A549 (cell line): ENCODE results near the gene NANOS2. TPM values are rescaled to one million over a fixed set of nuclear protein-coding genes. Genes with fewer than 3 reads are reported as not detected.

Experiments
- ATAC-seq, 2 experiments: fragments of 200-7000 bp in 1 of 2; fragments of >200 bp in 1 of 2; cut with Nextera tagmentation in 1 of 2; cut with Tn5 transposase in 1 of 2; 3 replicates each; pipeline versions ENCODE4 v1.8.0 to v1.9.1; 2018 to 2020; ENCODE audit warnings: mild to moderate bottlenecking in 1 of 2, moderate library complexity in 1 of 2
- CTCF ChIA-PET: fragments of 300-600 bp; sonication (Branson Sonifier 250); formaldehyde crosslinking; extraction: SDS; loops from one replicate; lab custom pipeline; 2021; ENCODE audit warnings: antibody characterized with exemption, inconsistent platforms; lab: Yijun Ruan, JAX
- POLR2A ChIA-PET: fragments of 350-600 bp; formaldehyde crosslinking; extraction: SDS; loops from one replicate; lab custom pipeline; 2021; ENCODE audit warnings: antibody characterized with exemption, inconsistent platforms; lab: Yijun Ruan, JAX
- DNase-seq, 2 experiments: peaks; one replicate each; pipeline versions ENCODE4 v3.0.0 to v3.0.0-alpha.2; 2011 to 2016; ENCODE audit warnings: low read depth in 1 of 2, low spot score in 1 of 2
- FAIRE-seq: peaks from 2 replicates; lab custom pipeline; 2011; peaks lifted over from hg19 to GRCh38; lab: Jason Lieb, UNC
- H3K27ac ChIP-seq, 2 experiments: fragments of >200 bp; sonication (Bioruptor Twin); formaldehyde crosslinking; 3 replicates each; pipeline ENCODE4 v1.5.1; 2016 to 2017
- H3K4me1 ChIP-seq: fragments of >200 bp; sonication (Bioruptor Twin); formaldehyde crosslinking; 3 replicates; pipeline ENCODE4 v1.6.1; 2016
- H3K4me2 ChIP-seq: fragments of >200 bp; sonication (Bioruptor Twin); formaldehyde crosslinking; 3 replicates; pipeline ENCODE4 v1.6.1; 2016
- H3K4me3 ChIP-seq: fragments of >200 bp; sonication (Bioruptor Twin); formaldehyde crosslinking; 3 replicates; pipeline ENCODE4 v1.5.1; 2016
- H3K9me3 ChIP-seq: fragments of >200 bp; sonication (Bioruptor Twin); formaldehyde crosslinking; 3 replicates; pipeline ENCODE4 v1.6.1; 2016
- ATOH8 ChIP-seq: fragments of 250-450 bp; sonication (Bioruptor Pico); IDR thresholded peaks from 2 replicates; pipeline ENCODE4 v1.5.0; 2020; ENCODE audit warnings: low read depth, mild to moderate bottlenecking, moderate library complexity
- BCL3 ChIP-seq: fragments of >200 bp; sonication (Bioruptor Twin); formaldehyde crosslinking; IDR thresholded peaks from 3 replicates; pipeline ENCODE4 v1.6.1; 2016
- BHLHE40 ChIP-seq: IDR thresholded peaks from 2 replicates; pipeline ENCODE4 v1.6.1; 2012; ENCODE audit warnings: low read depth, low read length, inconsistent platforms
- CHD2 ChIP-seq: fragments of 150-350 bp; IDR thresholded peaks from 2 replicates; pipeline ENCODE4 v1.6.1; 2014; ENCODE audit warnings: low read length; ENCODE audit not compliant: partially characterized antibody
- CHD4 ChIP-seq: fragments of 200-600 bp; sonication (generic); IDR thresholded peaks from 2 replicates; pipeline ENCODE4 v1.6.1; 2016; ENCODE audit warnings: antibody characterized with exemption, mild to moderate bottlenecking, borderline replicate concordance
- E2F6 ChIP-seq: IDR thresholded peaks from 2 replicates; pipeline ENCODE4 v1.6.1; 2012; ENCODE audit warnings: low read depth, borderline replicate concordance
- EP300 ChIP-seq, 2 experiments: fragments of >200 bp; sonication (Bioruptor Twin); formaldehyde crosslinking; IDR thresholded peaks; 2 replicates in 1 of 2; 3 replicates in 1 of 2; pipeline ENCODE4 v1.6.1; 2016 to 2017
- GATA3 ChIP-seq: IDR thresholded peaks from 2 replicates; pipeline ENCODE4 v1.6.1; 2012; ENCODE audit warnings: borderline replicate concordance
- HDAC2 ChIP-seq: fragments of 200-600 bp; sonication (generic); IDR thresholded peaks from 2 replicates; pipeline ENCODE4 v1.6.1; 2016
- HEYL ChIP-seq: fragments of 250-450 bp; sonication (Bioruptor Pico); IDR thresholded peaks from 2 replicates; pipeline ENCODE4 v1.8.0; 2021; ENCODE audit warnings: mild to moderate bottlenecking, moderate library complexity
- HOXB13 ChIP-seq: fragments of 250-450 bp; sonication (Bioruptor Pico); IDR thresholded peaks from 2 replicates; pipeline ENCODE4 v1.5.0; 2020; ENCODE audit warnings: low read depth, mild to moderate bottlenecking, moderate library complexity
- JUN ChIP-seq, 2 experiments: fragments of >200 bp; sonication (Bioruptor Twin); formaldehyde crosslinking; IDR thresholded peaks; 2 replicates in 1 of 2; 3 replicates in 1 of 2; pipeline ENCODE4 v1.6.1; 2016 to 2017
- JUNB ChIP-seq: fragments of >200 bp; sonication (Bioruptor Twin); formaldehyde crosslinking; IDR thresholded peaks from 2 replicates; pipeline ENCODE4 v1.6.1; 2016
- KDM1A ChIP-seq: fragments of 200-600 bp; sonication (generic); IDR thresholded peaks from 2 replicates; pipeline ENCODE4 v1.6.1; 2016; ENCODE audit warnings: low read depth, mild to moderate bottlenecking
- MAX ChIP-seq: IDR thresholded peaks from 2 replicates; pipeline ENCODE4 v1.6.1; 2012
- MAZ ChIP-seq: fragments of 150-350 bp; IDR thresholded peaks from 2 replicates; pipeline ENCODE4 v1.6.1; 2014; ENCODE audit warnings: antibody characterized with exemption, low read depth, low read length, borderline replicate concordance
- MYC ChIP-seq: IDR thresholded peaks from 2 replicates; pipeline ENCODE4 v1.6.1; 2012; ENCODE audit warnings: mild to moderate bottlenecking, inconsistent platforms, low read length, improper control_type of control experiment, borderline replicate concordance
- NPAS2 ChIP-seq: fragments of 250-450 bp; sonication (Bioruptor Pico); IDR thresholded peaks from 2 replicates; pipeline ENCODE4 v1.8.0; 2022; ENCODE audit warnings: mild to moderate bottlenecking, moderate library complexity, borderline replicate concordance
- PHF8 ChIP-seq: fragments of 200-600 bp; sonication (generic); IDR thresholded peaks from 2 replicates; pipeline ENCODE4 v1.6.1; 2016; ENCODE audit warnings: low read depth, mild to moderate bottlenecking, antibody characterized with exemption, moderate library complexity, borderline replicate concordance
- POLR2A ChIP-seq: IDR thresholded peaks from 2 replicates; pipeline ENCODE4 v1.6.1; 2012; ENCODE audit warnings: mild to moderate bottlenecking, low read length
- RCOR1 ChIP-seq: fragments of 150-350 bp; IDR thresholded peaks from 2 replicates; pipeline ENCODE4 v1.6.1; 2014; ENCODE audit warnings: antibody characterized with exemption, low read length, low read depth
- RFX5 ChIP-seq: fragments of 450-650 bp; IDR thresholded peaks from 2 replicates; pipeline ENCODE4 v1.7.1; 2014; ENCODE audit warnings: antibody characterized with exemption, mild to moderate bottlenecking, moderate library complexity
- TFCP2L1 ChIP-seq: fragments of 250-450 bp; sonication (Bioruptor Pico); IDR thresholded peaks from 2 replicates; pipeline ENCODE4 v1.5.0; 2021; ENCODE audit warnings: mild to moderate bottlenecking
- TP53 ChIP-seq: fragments of 250-450 bp; sonication (Bioruptor Pico); IDR thresholded peaks from 2 replicates; pipeline ENCODE4 v1.5.0; 2021; ENCODE audit warnings: mild to moderate bottlenecking, moderate library complexity
- ZC3H11A ChIP-seq: fragments of 450-650 bp; IDR thresholded peaks from 2 replicates; pipeline ENCODE4 v1.6.1; 2014; ENCODE audit warnings: antibody characterized with exemption, mild to moderate bottlenecking
- ZFP36 ChIP-seq: fragments of 450-650 bp; IDR thresholded peaks from 2 replicates; pipeline ENCODE4 v1.6.1; 2014; ENCODE audit warnings: borderline replicate concordance; ENCODE audit not compliant: partially characterized antibody
- WGBS: methylation state at CpG from one replicate; pipeline ENCODE4 v1.1.6; 2017; ENCODE audit errors: missing lambda C conversion rate; 5-methylcytosine and 5-hydroxymethylcytosine counted together
- polyA plus RNA-seq, 4 experiments: library from polyadenylated mRNA; depleted of rRNA in 3 of 4; stranded (reverse); fragments of >200 nt; fragmentation: RNase III in 1 of 4; extraction: RNeasy Plus Mini Kit Qiagen cat#74134 plus additional on column Dnase treatment in 1 of 4; gene quantifications; 2 replicates in 3 of 4; 3 replicates in 1 of 4; pipeline ENCODE4 v1.2.3, GENCODE V29; 2011 to 2017
- TF ChIP-seq, protein P1 (sequence below): IDR thresholded peaks from 2 replicates; pipeline ENCODE4 v1.6.1; 2012

NANOS2 gene
- polyA plus RNA-seq, 2 of the 4 experiments (the other 2 are of a cell fraction): not detected

- Histone ChIP-seq H3K4me2 (peak overlapping the region; percentile 97), H3K4me3 (peak overlapping the region; percentile 78), H3K4me1 (peaks cover 17% of the 10 kb centered on the region), H3K27ac (peak overlapping the region; percentile 89 to 93), H3K9me3 (no peaks in the 10 kb centered on the region)
- ATAC-seq (peak; percentile 86 to 95), FAIRE-seq (peak; percentile 87), DNase-seq (peak; percentile 98 to 100)
- POLR2A ChIA-PET: interaction anchor here (0.6 to 1.8 kb wide), 13 partner anchors 10 to 166 kb away, joined by 3 to 23 read pairs (median 4); partner anchors contain the start of genes CCDC61, FOXA3, IRF2BP1 and NOVA2
- WGBS: 16% methylated on average over 46 of the region's 73 CpGs
- TF ChIP-seq MYC (no peak), ATOH8 (CRISPR knock-in tag) (no peak), EP300 (IDR thresholded peaks at IDR 0.05) (no peak), ZC3H11A (no peak), CHD2 (no peak), RFX5 (peak; percentile 44), JUN (IDR thresholded peaks at IDR 0.05) (peak; percentile 79 to 82; a peak in 3 of 5 replicates), HOXB13 (CRISPR knock-in tag) (no peak), JUNB (no peak), HEYL (CRISPR knock-in tag) (no peak), BHLHE40 (no peak), TP53 (no peak), CHD4 (no peak), HDAC2 (no peak), RCOR1 (0 out of 2 replicates have a peak, but pooled peaks have one; percentile 75), E2F6 (peak; percentile 85), PHF8 (peak; percentile 40; the same call in 1 of the 2 replicates), TFCP2L1 (CRISPR knock-in tag) (0 out of 2 replicates have a peak, but pooled peaks have one; percentile 19), BCL3 (peak; percentile 84; the same call in 2 of the 3 replicates), MAZ (peak; percentile 66; the same call in 1 of the 2 replicates), KDM1A (peak; percentile 60; the same call in 1 of the 2 replicates), GATA3 (0 out of 2 replicates have a peak, but pooled peaks have one; percentile 18), NPAS2 (CRISPR knock-in tag) (no peak), ZFP36 (no peak), POLR2A (peak; percentile 94), MAX (peak; percentile 84)
- TF ChIP-seq, protein P1, sequence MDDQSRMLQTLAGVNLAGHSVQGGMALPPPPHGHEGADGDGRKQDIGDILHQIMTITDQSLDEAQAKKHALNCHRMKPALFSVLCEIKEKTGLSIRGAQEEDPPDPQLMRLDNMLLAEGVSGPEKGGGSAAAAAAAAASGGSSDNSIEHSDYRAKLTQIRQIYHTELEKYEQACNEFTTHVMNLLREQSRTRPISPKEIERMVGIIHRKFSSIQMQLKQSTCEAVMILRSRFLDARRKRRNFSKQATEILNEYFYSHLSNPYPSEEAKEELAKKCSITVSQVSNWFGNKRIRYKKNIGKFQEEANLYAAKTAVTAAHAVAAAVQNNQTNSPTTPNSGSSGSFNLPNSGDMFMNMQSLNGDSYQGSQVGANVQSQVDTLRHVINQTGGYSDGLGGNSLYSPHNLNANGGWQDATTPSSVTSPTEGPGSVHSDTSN: peak; percentile 60; the same call in 1 of the 2 replicates
- CTCF ChIA-PET: interaction anchor here (0.6 to 5.2 kb wide), 17 partner anchors 10 to 174 kb away, joined by 3 to 29 read pairs (median 4); partner anchors contain the start of genes CCDC61, FOXA3, IRF2BP1 and NANOS2
Measured at GRCh38 chr19:45902651-45903625, 11.6 kb downstream of the NANOS2 start.
